ENCODE data around the gene SMURF2. TPM values are rescaled to one million over a fixed set of nuclear protein-coding genes. Genes with fewer than 3 reads are reported as not detected.

The SMURF2 gene
- total RNA-seq (16.4 and 22.2 TPM in 2 replicates), polyA plus RNA-seq (13.2 and 17.5 TPM in 2 replicates)

DNA sequence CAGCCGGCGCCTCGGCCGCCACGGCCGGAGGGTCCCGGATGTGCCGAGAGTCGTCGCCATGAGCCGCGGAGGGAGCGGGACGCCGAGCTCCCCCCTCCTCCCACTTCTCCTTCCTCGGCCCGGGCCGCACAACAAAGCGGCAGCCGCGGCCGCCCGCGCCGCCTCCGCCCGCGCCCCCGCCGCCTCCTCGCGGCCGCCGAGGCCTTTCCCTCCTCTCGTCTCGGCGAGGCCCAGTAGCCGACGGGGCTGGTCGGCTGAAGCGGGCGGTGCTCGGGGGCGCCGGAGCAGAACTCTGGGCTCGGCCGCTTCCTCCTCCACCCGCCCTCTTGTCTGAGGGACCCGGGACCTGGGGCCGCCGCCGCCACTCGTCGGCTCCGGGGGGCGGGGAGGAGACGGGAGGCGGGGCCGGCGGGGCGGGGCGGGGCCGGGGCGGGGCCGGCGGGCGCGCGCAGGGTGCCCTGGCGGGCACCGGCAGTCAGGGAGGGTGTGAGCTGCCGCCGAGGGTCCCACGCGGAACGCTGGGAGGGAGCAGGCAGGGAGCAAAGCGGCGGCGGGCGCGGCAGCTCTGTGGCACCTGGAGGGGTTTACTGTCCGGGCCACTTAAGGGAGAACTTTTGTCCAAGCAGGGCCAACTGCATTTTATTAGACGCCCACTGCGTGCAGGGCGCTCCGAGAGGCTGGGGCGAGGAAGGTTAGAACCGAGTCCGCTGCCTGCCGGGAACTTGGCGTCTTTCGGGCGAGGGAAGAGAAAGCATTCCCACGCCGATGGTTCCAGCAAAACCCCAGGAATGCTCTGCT, at the start of gene SMURF2:
Gene SMURF2, minus strand, starts transcription at position 332 of the 798 bp plus-strand sequence. CDS start 427 bp downstream, outside the sequence.
- H3K4me3 ChIP-seq = peak within 1 kb of the TSS; percentile 94
- TF ChIP-seq, protein P1, sequence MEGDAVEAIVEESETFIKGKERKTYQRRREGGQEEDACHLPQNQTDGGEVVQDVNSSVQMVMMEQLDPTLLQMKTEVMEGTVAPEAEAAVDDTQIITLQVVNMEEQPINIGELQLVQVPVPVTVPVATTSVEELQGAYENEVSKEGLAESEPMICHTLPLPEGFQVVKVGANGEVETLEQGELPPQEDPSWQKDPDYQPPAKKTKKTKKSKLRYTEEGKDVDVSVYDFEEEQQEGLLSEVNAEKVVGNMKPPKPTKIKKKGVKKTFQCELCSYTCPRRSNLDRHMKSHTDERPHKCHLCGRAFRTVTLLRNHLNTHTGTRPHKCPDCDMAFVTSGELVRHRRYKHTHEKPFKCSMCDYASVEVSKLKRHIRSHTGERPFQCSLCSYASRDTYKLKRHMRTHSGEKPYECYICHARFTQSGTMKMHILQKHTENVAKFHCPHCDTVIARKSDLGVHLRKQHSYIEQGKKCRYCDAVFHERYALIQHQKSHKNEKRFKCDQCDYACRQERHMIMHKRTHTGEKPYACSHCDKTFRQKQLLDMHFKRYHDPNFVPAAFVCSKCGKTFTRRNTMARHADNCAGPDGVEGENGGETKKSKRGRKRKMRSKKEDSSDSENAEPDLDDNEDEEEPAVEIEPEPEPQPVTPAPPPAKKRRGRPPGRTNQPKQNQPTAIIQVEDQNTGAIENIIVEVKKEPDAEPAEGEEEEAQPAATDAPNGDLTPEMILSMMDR (IDR thresholded peaks at IDR 0.05; ENCODE audit: low read depth, low read length) = no peak
- H3K9me3 ChIP-seq (ENCODE audit: low read depth) = no peaks in the 10 kb centered on the region
- no peaks in the 10 kb centered on the region for H3K36me3 ChIP-seq
- no peaks in the 10 kb centered on the region for H3K27me3 ChIP-seq
- DNase-seq (ENCODE audit: low read depth in 1 of 2, low spot score in 1 of 2) = peak; percentile 74 to 91
- H3K4me1 ChIP-seq (ENCODE audit: low read depth) = peaks cover 8% of the 10 kb centered on the region
- peak within 1 kb of the TSS; percentile 97 for H3K27ac ChIP-seq

DNA sequence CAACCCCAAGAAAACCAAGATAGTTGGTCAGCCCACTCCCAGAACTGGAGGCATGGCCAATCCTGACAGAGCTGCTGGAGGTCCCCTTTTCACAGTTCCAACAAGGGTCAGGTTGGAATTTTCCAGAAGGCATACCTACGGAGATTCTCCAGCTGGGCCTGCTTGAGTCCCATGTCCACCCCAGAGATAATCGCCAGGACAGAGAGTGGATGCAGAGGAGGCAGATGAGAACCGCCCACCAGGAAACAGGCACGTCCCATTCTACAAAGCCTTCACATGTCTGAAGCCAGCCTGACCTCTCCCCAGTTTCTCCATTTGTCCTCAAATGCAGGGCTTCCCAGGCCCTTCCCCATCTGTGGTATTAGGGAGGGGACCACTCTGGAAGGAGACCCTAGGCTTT, 47.4 kb upstream of the SMURF2 start:
- H3K27me3 ChIP-seq = no peaks in the 10 kb centered on the region
- H3K36me3 ChIP-seq = no peaks in the 10 kb centered on the region
- no peaks in the 10 kb centered on the region for H3K9me3 ChIP-seq (ENCODE audit: low read depth)
- TF ChIP-seq, protein P1 (IDR thresholded peaks at IDR 0.05; ENCODE audit: low read depth, low read length) = no peak
- H3K27ac ChIP-seq = no peak overlapping the region
- DNase-seq (ENCODE audit: low read depth in 1 of 2, low spot score in 1 of 2) = no peak
- H3K4me3 ChIP-seq = no peak overlapping the region
- H3K4me1 ChIP-seq (ENCODE audit: low read depth) = peaks cover 9% of the 10 kb centered on the region

DNA sequence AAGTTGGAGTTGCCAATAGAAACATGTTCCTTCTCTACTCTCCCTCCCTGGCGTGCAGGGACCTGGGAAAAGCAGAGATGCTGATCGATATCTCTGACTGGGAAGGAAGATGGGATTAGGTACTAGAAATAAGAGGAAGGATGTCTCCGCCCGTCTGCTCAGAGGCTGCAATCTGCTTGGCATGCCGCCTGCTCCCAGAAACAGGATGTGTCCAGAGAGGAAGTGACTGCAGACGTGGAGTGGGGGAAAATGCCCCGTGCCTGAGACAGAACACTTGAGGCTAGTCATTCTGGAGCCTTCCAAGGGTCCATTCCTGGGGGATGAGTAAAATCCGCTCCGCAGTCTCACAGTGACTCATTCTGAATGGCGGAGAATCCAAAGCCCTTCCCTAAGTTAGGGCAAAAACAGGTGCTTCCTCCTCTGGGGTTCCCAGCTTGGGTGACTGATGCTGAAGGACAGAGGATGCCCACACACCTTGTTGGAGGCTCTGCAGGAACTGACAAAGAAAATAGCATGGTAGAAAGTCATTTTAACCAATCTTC, 45.0 kb upstream of the SMURF2 start:
- Histone ChIP-seq H3K36me3 (no peaks in the 10 kb centered on the region), H3K9me3 (ENCODE audit: low read depth) (no peaks in the 10 kb centered on the region), H3K4me1 (ENCODE audit: low read depth) (peaks cover 9% of the 10 kb centered on the region), H3K4me3 (no peak overlapping the region), H3K27me3 (no peaks in the 10 kb centered on the region), H3K27ac (no peak overlapping the region)
- peak; percentile 21 to 98 for DNase-seq (ENCODE audit: low read depth in 1 of 2, low spot score in 1 of 2)
- TF ChIP-seq, protein P1 (IDR thresholded peaks at IDR 0.05; ENCODE audit: low read depth, low read length) = no peak

DNA sequence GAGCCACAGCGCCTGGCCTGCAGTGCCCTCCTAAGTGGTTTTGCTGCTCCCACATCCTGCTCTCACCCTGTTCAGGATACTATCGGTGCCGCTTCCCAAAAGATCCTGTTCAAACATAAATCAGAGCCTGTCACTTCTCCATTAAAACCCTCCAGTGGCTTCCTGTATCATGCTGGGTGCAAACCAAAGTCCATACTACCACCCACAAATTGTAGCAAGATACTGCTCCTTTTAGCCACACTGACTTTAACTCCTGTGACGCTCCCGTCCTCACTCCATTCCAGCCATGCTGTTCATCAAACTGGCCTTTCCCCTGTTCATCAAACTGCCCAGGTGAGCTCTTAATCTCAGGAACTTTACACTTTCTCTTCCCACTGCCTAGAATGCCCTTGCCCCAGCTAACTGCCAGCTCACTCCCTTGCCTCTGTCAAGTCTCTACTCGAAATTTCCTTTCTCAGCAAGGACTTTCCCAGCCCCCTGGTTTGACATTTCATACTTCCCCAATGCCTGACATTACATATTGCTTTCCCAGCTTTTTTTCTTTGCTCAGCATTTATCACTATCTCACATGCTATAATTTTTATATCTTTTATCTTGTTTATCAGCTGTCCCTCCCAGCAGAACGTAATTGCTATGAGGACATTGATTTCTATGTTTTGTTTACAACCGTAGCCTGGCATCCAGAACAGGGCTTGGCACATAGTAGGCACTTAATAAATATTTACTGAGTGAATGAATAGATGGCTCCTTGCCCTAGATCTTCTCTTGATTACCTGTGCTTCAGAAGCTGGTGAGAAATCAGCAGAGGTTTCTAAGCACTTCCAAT, 44.3 kb upstream of the SMURF2 start:
- no peak for DNase-seq (ENCODE audit: low read depth in 1 of 2, low spot score in 1 of 2)
- H3K4me1 ChIP-seq (ENCODE audit: low read depth) = peaks cover 9% of the 10 kb centered on the region
- no peaks in the 10 kb centered on the region for H3K27me3 ChIP-seq
- no peak overlapping the region for H3K27ac ChIP-seq
- no peak overlapping the region for H3K4me3 ChIP-seq
- TF ChIP-seq, protein P1 (IDR thresholded peaks at IDR 0.05; ENCODE audit: low read depth, low read length) = no peak
- no peaks in the 10 kb centered on the region for H3K36me3 ChIP-seq
- no peaks in the 10 kb centered on the region for H3K9me3 ChIP-seq (ENCODE audit: low read depth)

DNA sequence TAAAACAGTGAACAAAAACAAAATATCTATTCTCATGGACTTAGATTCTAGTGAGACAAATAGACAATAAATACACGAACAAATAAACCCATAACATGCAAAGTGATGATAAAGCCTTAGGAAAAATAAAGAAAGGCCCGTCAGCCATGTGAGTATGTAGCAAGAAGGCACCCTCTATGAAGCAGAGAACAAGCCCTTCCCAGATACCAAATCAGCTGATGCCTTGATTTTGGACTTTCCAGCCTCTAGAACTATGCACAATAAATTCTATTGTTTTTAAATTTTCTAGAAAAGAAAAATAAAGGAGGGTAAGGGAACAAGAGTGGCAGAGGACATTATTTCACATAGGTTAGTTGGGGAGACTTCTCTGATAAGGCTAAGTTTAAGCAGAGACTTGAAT, 40.7 kb upstream of the SMURF2 start:
- Histone ChIP-seq H3K27ac (no peak overlapping the region), H3K4me3 (no peak overlapping the region), H3K36me3 (no peaks in the 10 kb centered on the region), H3K4me1 (ENCODE audit: low read depth) (no peaks in the 10 kb centered on the region), H3K9me3 (ENCODE audit: low read depth) (no peaks in the 10 kb centered on the region), H3K27me3 (no peaks in the 10 kb centered on the region)
- TF ChIP-seq, protein P1 (IDR thresholded peaks at IDR 0.05; ENCODE audit: low read depth, low read length) = no peak
- DNase-seq (ENCODE audit: low read depth in 1 of 2, low spot score in 1 of 2) = no peak
